HL-60 (cell line): Measurements from ENCODE around the gene PSMD11.

Source experiments
- DNase-seq, 2 experiments: peaks; one replicate each; pipeline ENCODE4 v3.0.0-alpha.2; 2010 to 2020; ENCODE audit warnings: low read depth in 1 of 2, low spot score in 1 of 2
- H3K27ac ChIP-seq: fragments of 250-450 bp; sonication (Bioruptor Pico); replicated peaks from 2 replicates; pipeline ENCODE4 v1.5.1; 2020; ENCODE audit warnings: mild to moderate bottlenecking, moderate library complexity
- H3K27me3 ChIP-seq: fragments of 250-450 bp; sonication (Bioruptor Pico); 2 replicates; pipeline ENCODE4 v1.5.1; 2021; ENCODE audit warnings: mild to moderate bottlenecking, moderate library complexity; ENCODE audit not compliant: insufficient read depth, poor library complexity, severe bottlenecking
- H3K4me3 ChIP-seq: replicated peaks from 2 replicates; pipeline ENCODE4 v1.5.1; 2011; ENCODE audit warnings: mild to moderate bottlenecking, control low read depth, low read length; ENCODE audit not compliant: insufficient read depth
- GABPA ChIP-seq: IDR thresholded peaks from 2 replicates; pipeline ENCODE4 v1.6.1; 2012; ENCODE audit warnings: low read depth
- POLR2AphosphoS5 ChIP-seq: IDR thresholded peaks from 2 replicates; pipeline ENCODE4 v1.6.1; 2012; ENCODE audit warnings: low read depth
- REST ChIP-seq: IDR thresholded peaks from 2 replicates; pipeline ENCODE4 v1.6.1; 2012; ENCODE audit warnings: low read depth; ENCODE audit not compliant: insufficient replicate concordance
- SPI1 ChIP-seq: IDR thresholded peaks from 2 replicates; pipeline ENCODE4 v1.6.1; 2012; ENCODE audit warnings: low read depth, mild to moderate bottlenecking, borderline replicate concordance
- TF ChIP-seq, protein P1 (sequence below): IDR thresholded peaks from one replicate; pipeline ENCODE4 v1.5.1; 2011; ENCODE audit warnings: low read length, control low read depth, inconsistent platforms; ENCODE audit not compliant: insufficient read depth

PSMD11 gene

DNA sequence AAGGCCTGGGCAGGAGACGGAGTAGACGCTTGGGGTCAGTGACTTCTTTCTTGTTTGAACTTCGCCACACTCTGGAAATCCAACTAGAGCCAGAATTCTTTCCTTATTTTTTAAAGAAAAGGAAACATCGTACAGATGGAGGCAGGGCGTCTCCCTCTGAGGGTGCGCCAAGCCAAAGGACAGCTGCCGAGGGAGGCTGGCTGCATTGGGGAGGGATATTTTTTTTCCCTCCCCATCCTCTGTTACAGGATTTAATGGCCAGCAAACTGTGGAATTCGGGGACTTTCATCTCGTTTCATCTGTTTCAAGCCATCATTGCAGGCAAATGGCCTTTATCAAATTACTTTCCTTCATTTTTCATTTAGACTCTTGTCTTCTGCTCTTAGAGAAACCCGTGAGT lies 58.4 kb downstream of the PSMD11 start:
- H3K27ac ChIP-seq: peak overlapping the region; percentile 69

DNA sequence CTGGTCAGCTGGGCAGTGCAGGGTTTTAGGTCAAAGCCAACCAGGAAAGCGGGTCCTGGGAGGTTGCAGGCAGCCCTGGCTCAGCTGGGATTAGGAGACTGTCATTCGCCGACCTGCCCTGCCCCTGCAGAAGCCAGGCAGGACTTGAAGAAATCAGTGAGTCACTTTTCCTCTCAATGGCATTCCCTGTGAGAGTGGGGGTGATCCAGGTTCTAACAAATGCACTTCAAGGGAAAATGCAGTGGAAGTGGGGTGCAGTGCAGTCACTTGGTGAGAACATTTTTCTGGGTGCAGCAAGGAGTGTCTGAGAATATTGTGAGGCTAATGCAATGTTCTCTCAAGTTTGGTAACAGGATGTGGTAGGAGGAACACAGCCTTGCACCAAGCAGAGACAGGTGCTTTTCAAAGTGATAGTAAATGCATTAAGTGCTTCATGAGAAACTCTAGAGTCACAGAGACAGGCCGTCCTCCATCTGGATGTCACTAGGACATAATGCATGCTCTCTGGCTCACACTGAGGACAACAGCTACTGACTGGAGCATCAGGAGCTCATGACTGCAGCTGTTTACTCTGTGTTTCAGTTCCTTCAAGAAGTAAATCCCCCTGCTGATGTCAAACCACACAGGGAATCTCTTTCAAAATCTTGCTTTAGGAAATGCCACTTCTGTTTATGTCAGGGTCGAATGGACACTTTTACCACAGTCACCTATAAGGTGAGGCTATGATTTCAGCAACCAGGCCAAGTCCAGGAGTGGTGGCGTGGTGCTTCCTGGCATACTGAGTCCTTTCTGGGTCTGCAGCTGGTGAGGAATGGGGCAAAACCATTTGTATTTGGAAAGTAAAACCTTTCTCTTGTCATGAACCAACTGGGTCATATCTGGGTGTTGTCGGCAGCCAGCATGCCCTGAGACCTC lies 59.2 kb downstream of the PSMD11 start:
- Histone ChIP-seq H3K27me3 (no peaks in the 10 kb centered on the region), H3K27ac (peak overlapping the region; percentile 69), H3K4me3 (no peak overlapping the region)
- peak in 1 of 2 experiments; percentile 79 for DNase-seq
- no peak; the same call in 1 of the 2 replicates for TF ChIP-seq GABPA
- TF ChIP-seq POLR2AphosphoS5: peak; percentile 58; the same call in 1 of the 2 replicates
- TF ChIP-seq REST: no peak
- TF ChIP-seq, protein P1, sequence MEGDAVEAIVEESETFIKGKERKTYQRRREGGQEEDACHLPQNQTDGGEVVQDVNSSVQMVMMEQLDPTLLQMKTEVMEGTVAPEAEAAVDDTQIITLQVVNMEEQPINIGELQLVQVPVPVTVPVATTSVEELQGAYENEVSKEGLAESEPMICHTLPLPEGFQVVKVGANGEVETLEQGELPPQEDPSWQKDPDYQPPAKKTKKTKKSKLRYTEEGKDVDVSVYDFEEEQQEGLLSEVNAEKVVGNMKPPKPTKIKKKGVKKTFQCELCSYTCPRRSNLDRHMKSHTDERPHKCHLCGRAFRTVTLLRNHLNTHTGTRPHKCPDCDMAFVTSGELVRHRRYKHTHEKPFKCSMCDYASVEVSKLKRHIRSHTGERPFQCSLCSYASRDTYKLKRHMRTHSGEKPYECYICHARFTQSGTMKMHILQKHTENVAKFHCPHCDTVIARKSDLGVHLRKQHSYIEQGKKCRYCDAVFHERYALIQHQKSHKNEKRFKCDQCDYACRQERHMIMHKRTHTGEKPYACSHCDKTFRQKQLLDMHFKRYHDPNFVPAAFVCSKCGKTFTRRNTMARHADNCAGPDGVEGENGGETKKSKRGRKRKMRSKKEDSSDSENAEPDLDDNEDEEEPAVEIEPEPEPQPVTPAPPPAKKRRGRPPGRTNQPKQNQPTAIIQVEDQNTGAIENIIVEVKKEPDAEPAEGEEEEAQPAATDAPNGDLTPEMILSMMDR: no peak
- TF ChIP-seq SPI1: peak; percentile 2; the same call in 1 of the 2 replicates

More for the DNA sequence above, 58.4 kb downstream of the PSMD11 start:
- TF ChIP-seq, protein P1: no peak
- TF ChIP-seq REST (no peak), SPI1 (no peak), POLR2AphosphoS5 (no peak), GABPA (no peak)
- DNase-seq: no peak
- Histone ChIP-seq H3K27me3 (no peaks in the 10 kb centered on the region), H3K4me3 (no peak overlapping the region)

- TF ChIP-seq REST (no peak), SPI1 (no peak), POLR2AphosphoS5 (no peak), GABPA (no peak)
- TF ChIP-seq, protein P1: no peak
- Histone ChIP-seq H3K27ac (peak overlapping the region; percentile 69), H3K4me3 (no peak overlapping the region), H3K27me3 (no peaks in the 10 kb centered on the region)
- DNase-seq: peak in 1 of 2 experiments; percentile 7
Observed at GRCh38 chr17:32504166-32504990, 60.1 kb downstream of the PSMD11 start.
